HEK293T (cell line): Measurements from ENCODE around the gene BDH1.

ENCODE experiments used
- CTCF ChIA-PET: fragments of 350-600 bp; formaldehyde crosslinking; extraction: SDS; loops from one replicate; lab custom pipeline; 2021; ENCODE audit warnings: antibody characterized with exemption, inconsistent platforms; lab: Yijun Ruan, JAX
- POLR2A ChIA-PET: fragments of 350-600 bp; formaldehyde crosslinking; extraction: SDS; loops from one replicate; lab custom pipeline; 2020; ENCODE audit warnings: antibody characterized with exemption, inconsistent platforms; lab: Yijun Ruan, JAX
- DNase-seq: peaks from one replicate; pipeline ENCODE4 v3.0.0; 2012; ENCODE audit warnings: mixed read lengths; ENCODE audit errors: extremely low spot score
- ARNT ChIP-seq: fragments of 450-650 bp; IDR thresholded peaks from 2 replicates; pipeline ENCODE4 v1.6.1; 2017; ENCODE audit warnings: mild to moderate bottlenecking
- BHLHE40 ChIP-seq: fragments of 450-650 bp; IDR thresholded peaks from 2 replicates; pipeline ENCODE4 v1.6.1; 2016; ENCODE audit warnings: mild to moderate bottlenecking, moderate library complexity, borderline replicate concordance
- CTBP1 ChIP-seq: fragments of 450-650 bp; IDR thresholded peaks from 2 replicates; pipeline ENCODE4 v1.6.1; 2016; ENCODE audit warnings: borderline replicate concordance
- ELF4 ChIP-seq: fragments of 450-650 bp; IDR thresholded peaks from 2 replicates; pipeline ENCODE4 v1.6.1; 2017; ENCODE audit warnings: antibody characterized with exemption
- FOXA1 ChIP-seq: fragments of 450-650 bp; IDR thresholded peaks from 2 replicates; pipeline ENCODE4 v1.6.1; 2016; ENCODE audit warnings: mild to moderate bottlenecking
- FOXK2 ChIP-seq: fragments of 450-650 bp; IDR thresholded peaks from 2 replicates; pipeline ENCODE4 v1.6.1; 2016; ENCODE audit warnings: mild to moderate bottlenecking
- FOXM1 ChIP-seq: fragments of 450-650 bp; IDR thresholded peaks from 2 replicates; pipeline ENCODE4 v1.6.1; 2017; ENCODE audit warnings: mild to moderate bottlenecking, borderline replicate concordance
- HDGF ChIP-seq: fragments of 450-650 bp; IDR thresholded peaks from 2 replicates; pipeline ENCODE4 v1.6.1; 2017; ENCODE audit warnings: antibody characterized with exemption, borderline replicate concordance
- L3MBTL2 ChIP-seq: fragments of 450-650 bp; conservative IDR thresholded peaks from 2 replicates; pipeline ENCODE4 v1.6.1; 2016; ENCODE audit warnings: mild to moderate bottlenecking
- LEF1 ChIP-seq: fragments of 450-650 bp; IDR thresholded peaks from 2 replicates; pipeline ENCODE4 v1.6.1; 2017; ENCODE audit warnings: mild to moderate bottlenecking, borderline replicate concordance
- NFRKB ChIP-seq: fragments of 450-650 bp; IDR thresholded peaks from 2 replicates; pipeline ENCODE4 v1.6.1; 2016; ENCODE audit warnings: mild to moderate bottlenecking, moderate library complexity
- PKNOX1 ChIP-seq: fragments of 450-650 bp; IDR thresholded peaks from 2 replicates; pipeline ENCODE4 v1.6.1; 2016
- SP1 ChIP-seq: fragments of 450-650 bp; IDR thresholded peaks from 2 replicates; pipeline ENCODE4 v1.6.1; 2017
- SUZ12 ChIP-seq: fragments of 450-650 bp; IDR thresholded peaks from 2 replicates; pipeline ENCODE4 v1.6.1; 2016; ENCODE audit warnings: mild to moderate bottlenecking
- TARDBP ChIP-seq: fragments of 450-650 bp; IDR thresholded peaks from 2 replicates; pipeline ENCODE4 v1.6.1; 2016
- ZNF384 ChIP-seq: fragments of 450-650 bp; IDR thresholded peaks from 2 replicates; pipeline ENCODE4 v1.6.1; 2016

Gene BDH1

GRCh38 chr3:197513953-197514785 is 41.6 kb downstream of the BDH1 start:
- no peak for DNase-seq
- CTCF ChIA-PET, result interaction anchor here (1.2 kb wide), 1 partner anchor 85 kb away, joined by 3 read pairs; no protein-coding TSS in a partner anchor
- POLR2A ChIA-PET, result no interaction called here
- no peak for TF ChIP-seq HDGF
- no peak for TF ChIP-seq PKNOX1
- TF ChIP-seq FOXA1, result no peak
- no peak for TF ChIP-seq ELF4
- no peak for TF ChIP-seq L3MBTL2
- TF ChIP-seq TARDBP, result no peak
- TF ChIP-seq ZNF384, result no peak
- no peak for TF ChIP-seq ARNT
- no peak for TF ChIP-seq BHLHE40
- no peak for TF ChIP-seq LEF1
- no peak for TF ChIP-seq SUZ12
- TF ChIP-seq CTBP1, result no peak
- no peak for TF ChIP-seq FOXM1
- TF ChIP-seq FOXK2, result no peak
- no peak for TF ChIP-seq SP1

- CTCF ChIA-PET, result no interaction called here
- POLR2A ChIA-PET, result no interaction called here
Measured at GRCh38 chr3:197512691-197513571, 42.8 kb downstream of the BDH1 start.

GRCh38 chr3:197511853-197512635 is 43.7 kb downstream of the BDH1 start:
- TF ChIP-seq SP1, result no peak
- POLR2A ChIA-PET, result no interaction called here
- no peak for DNase-seq
- CTCF ChIA-PET, result no interaction called here

More at GRCh38 chr3:197512691-197513571, 42.8 kb downstream of the BDH1 start:
- TF ChIP-seq L3MBTL2 (no peak), LEF1 (no peak), HDGF (no peak), SUZ12 (no peak), CTBP1 (no peak), TARDBP (no peak), ARNT (no peak), PKNOX1 (no peak), NFRKB (no peak), SP1 (no peak), FOXK2 (no peak), ELF4 (no peak), FOXA1 (no peak), BHLHE40 (no peak), FOXM1 (no peak), ZNF384 (no peak)
- DNase-seq, result no peak

- no peak for TF ChIP-seq L3MBTL2
- no peak for TF ChIP-seq FOXA1
- TF ChIP-seq SUZ12, result no peak
- DNase-seq, result no peak
- POLR2A ChIA-PET, result no interaction called here
- CTCF ChIA-PET, result no interaction called here
Measured at GRCh38 chr3:197511130-197511529, 44.6 kb downstream of the BDH1 start.

- CTCF ChIA-PET, result no interaction called here
- TF ChIP-seq FOXM1, result no peak
- no peak for TF ChIP-seq SP1
- no peak for TF ChIP-seq LEF1
- TF ChIP-seq FOXK2, result no peak
- no peak for TF ChIP-seq ZNF384
- no peak for TF ChIP-seq ARNT
- no peak for TF ChIP-seq FOXA1
- POLR2A ChIA-PET, result no interaction called here
- DNase-seq, result no peak
Measured at GRCh38 chr3:197510642-197511018, 45.1 kb downstream of the BDH1 start.

GRCh38 chr3:197508924-197509775 is 46.6 kb downstream of the BDH1 start:
- POLR2A ChIA-PET, result no interaction called here
- CTCF ChIA-PET, result interaction anchor here (0.6 to 1.3 kb wide), 3 partner anchors 12 to 284 kb away, joined by 3 to 4 read pairs (median 3); no protein-coding TSS in a partner anchor
- DNase-seq, result no peak
- TF ChIP-seq ELF4, result no peak
- no peak for TF ChIP-seq CTBP1
- TF ChIP-seq TARDBP, result no peak
- TF ChIP-seq FOXK2, result no peak
- no peak for TF ChIP-seq PKNOX1
- TF ChIP-seq FOXA1, result no peak
- TF ChIP-seq FOXM1, result no peak
- TF ChIP-seq SP1, result no peak
- no peak for TF ChIP-seq L3MBTL2
- TF ChIP-seq HDGF, result no peak
